Left ventricle myocardium inferior (tissue), 1 donor: ENCODE results near the gene FOXS1. TPM values are rescaled to one million over a fixed set of nuclear protein-coding genes. Genes with fewer than 3 reads are reported as not detected.
A peak's percentile ranks its signal among the peaks of the same experiment; 100 is the strongest.

Source experiments
- DNase-seq: peaks from one replicate; pipeline ENCODE4 v3.0.0-alpha.2; 2020
- H3K27ac ChIP-seq: fragments of 200-600 bp; replicated peaks from 2 replicates; pipeline ENCODE4 v1.8.0; 2021
- H3K27me3 ChIP-seq: fragments of 200-600 bp; 2 replicates; pipeline ENCODE4 v1.8.0; 2021; ENCODE audit warnings: low read depth
- H3K36me3 ChIP-seq: fragments of 200-600 bp; 2 replicates; pipeline ENCODE4 v1.8.0; 2021
- H3K4me1 ChIP-seq: fragments of 200-600 bp; 2 replicates; pipeline ENCODE4 v1.8.0; 2021
- H3K4me3 ChIP-seq: fragments of 200-600 bp; 2 replicates; pipeline ENCODE4 v1.8.0; 2021; ENCODE audit warnings: mild to moderate bottlenecking, moderate library complexity
- H3K9me3 ChIP-seq: fragments of 200-600 bp; replicated peaks from 2 replicates; pipeline ENCODE4 v1.8.0; 2021
- intact Hi-C: fragments of 100-400 bp; cut with micrococcal nuclease; formaldehyde crosslinking; loops from one replicate; pipeline ENCODE4 v1.11.0; 2022
- total RNA-seq: library from RNA; stranded (reverse); fragmentation: NEBNext Ultra II Directional; extraction: Animal tissue kit (Norgen Biotek cat#: 25700); gene quantifications from one replicate; pipeline ENCODE4 v1.2.1, GENCODE V29; 2021
- TF ChIP-seq, protein P1 (sequence below): fragments of 200-600 bp; IDR thresholded peaks from 2 replicates; pipeline ENCODE4 v1.8.0; 2021; ENCODE audit warnings: antibody characterized with exemption, mild to moderate bottlenecking, borderline replicate concordance
- donor health status: DM: no; HTN: yes; CAD: no; lungs with severe emphysema.

Gene FOXS1
- total RNA-seq, 1 donor from 2014 or later: 1.6 TPM

DNA sequence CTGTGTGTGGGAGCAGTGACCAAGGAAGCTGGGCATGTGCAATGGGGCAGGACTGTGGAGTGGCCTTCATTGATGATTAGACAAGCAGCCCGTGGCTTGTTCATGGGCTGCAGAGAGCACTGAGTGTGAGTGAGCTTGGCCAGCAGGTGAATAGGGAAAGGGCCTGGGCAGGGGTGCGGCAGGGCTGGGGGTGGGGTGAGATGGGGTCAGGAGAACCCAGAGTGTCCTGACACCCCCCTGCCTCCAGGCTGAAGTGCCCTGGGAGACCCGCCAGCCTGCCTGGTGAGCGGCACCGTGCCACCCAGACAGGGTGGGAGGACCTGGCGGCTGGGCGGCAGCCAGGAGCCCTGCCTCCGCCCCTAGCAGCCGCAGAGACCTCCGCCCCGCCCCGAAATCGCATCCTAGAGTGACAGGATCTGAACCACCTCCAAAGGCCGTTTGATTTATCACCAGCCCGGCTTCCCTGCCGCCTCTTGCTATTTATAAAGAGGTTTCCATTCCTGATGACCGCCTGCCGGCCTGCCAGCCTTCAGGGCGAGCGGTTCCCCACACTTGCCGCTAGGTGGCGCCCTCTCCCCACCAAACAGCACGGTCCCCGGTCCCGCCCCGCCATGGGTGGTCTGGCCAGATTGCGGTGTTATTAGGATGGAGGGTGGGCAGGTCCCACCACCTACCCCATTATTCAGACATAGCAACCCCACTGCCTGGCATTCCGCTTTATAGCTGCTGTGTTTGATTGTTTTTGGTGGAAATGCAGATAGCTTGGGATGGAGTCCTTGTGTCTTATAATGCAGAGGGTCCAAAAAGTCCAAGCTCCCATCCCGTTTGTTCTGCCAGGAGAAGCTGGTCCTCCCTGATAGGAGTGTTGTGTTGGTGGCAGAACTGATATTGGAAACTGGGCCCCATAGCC lies 22.7 kb downstream of the FOXS1 start:
- no peak overlapping the region for H3K4me3 ChIP-seq

DNA sequence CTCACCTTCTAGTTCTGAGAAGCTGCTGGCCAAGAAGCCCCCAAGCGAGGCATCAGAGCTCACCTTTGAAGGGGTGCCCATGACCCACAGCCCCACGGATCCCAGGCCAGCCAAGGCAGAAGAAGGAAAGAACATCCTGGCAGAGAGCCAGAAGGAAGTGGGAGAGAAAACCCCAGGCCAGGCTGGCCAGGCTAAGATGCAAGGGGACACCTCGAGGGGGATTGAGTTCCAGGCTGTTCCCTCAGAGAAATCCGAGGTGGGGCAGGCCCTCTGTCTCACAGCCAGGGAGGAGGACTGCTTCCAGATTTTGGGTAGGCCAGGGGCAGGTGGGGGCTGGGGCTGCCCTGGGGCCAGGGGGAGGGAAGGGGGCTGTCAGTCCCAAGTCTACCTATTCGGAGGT lies 24.0 kb downstream of the FOXS1 start:
- Histone ChIP-seq H3K4me1 (peaks cover 29% of the 10 kb centered on the region), H3K27ac (no peak overlapping the region)
- intact Hi-C loops: no loop called here

More for the DNA sequence above, 22.7 kb downstream of the FOXS1 start:
- Histone ChIP-seq H3K27me3 (no peaks in the 10 kb centered on the region), H3K27ac (peak overlapping the region; percentile 69), H3K4me1 (peaks cover 29% of the 10 kb centered on the region), H3K36me3 (no peaks in the 10 kb centered on the region), H3K9me3 (no peaks in the 10 kb centered on the region)
- TF ChIP-seq, protein P1, sequence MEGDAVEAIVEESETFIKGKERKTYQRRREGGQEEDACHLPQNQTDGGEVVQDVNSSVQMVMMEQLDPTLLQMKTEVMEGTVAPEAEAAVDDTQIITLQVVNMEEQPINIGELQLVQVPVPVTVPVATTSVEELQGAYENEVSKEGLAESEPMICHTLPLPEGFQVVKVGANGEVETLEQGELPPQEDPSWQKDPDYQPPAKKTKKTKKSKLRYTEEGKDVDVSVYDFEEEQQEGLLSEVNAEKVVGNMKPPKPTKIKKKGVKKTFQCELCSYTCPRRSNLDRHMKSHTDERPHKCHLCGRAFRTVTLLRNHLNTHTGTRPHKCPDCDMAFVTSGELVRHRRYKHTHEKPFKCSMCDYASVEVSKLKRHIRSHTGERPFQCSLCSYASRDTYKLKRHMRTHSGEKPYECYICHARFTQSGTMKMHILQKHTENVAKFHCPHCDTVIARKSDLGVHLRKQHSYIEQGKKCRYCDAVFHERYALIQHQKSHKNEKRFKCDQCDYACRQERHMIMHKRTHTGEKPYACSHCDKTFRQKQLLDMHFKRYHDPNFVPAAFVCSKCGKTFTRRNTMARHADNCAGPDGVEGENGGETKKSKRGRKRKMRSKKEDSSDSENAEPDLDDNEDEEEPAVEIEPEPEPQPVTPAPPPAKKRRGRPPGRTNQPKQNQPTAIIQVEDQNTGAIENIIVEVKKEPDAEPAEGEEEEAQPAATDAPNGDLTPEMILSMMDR: peak; percentile 99
- intact Hi-C loops: no loop called here
- DNase-seq: peak; percentile 83

DNA sequence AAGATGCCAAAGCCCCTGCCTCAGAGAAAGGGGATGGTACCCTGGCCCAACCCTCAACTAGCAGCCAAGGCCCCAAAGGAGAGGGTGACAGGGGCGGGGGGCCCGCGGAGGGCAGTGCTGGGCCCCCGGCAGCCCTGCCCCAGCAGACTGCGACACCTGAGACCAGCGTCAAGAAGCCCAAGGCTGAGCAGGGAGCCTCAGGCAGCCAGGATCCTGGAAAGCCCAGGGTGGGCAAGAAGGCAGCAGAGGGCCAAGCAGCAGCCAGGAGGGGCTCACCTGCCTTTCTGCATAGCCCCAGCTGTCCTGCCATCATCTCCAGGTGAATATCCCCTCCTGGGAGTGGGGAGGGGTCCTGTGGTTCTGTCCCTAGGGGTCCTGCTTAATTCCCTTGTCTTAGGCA lies 25.2 kb downstream of the FOXS1 start:
- H3K27ac ChIP-seq: no peak overlapping the region
- H3K27me3 ChIP-seq: no peaks in the 10 kb centered on the region
- peaks cover 38% of the 10 kb centered on the region for H3K4me1 ChIP-seq
- intact Hi-C loops: no loop called here
- no peaks in the 10 kb centered on the region for H3K36me3 ChIP-seq
- TF ChIP-seq, protein P1: no peak
- no peak overlapping the region for H3K4me3 ChIP-seq
- no peak for DNase-seq
- H3K9me3 ChIP-seq: no peaks in the 10 kb centered on the region

More for the DNA sequence above, 24.0 kb downstream of the FOXS1 start:
- DNase-seq: no peak
- Histone ChIP-seq H3K4me3 (no peak overlapping the region), H3K36me3 (no peaks in the 10 kb centered on the region), H3K27me3 (no peaks in the 10 kb centered on the region), H3K9me3 (no peaks in the 10 kb centered on the region)
- TF ChIP-seq, protein P1: no peak

DNA sequence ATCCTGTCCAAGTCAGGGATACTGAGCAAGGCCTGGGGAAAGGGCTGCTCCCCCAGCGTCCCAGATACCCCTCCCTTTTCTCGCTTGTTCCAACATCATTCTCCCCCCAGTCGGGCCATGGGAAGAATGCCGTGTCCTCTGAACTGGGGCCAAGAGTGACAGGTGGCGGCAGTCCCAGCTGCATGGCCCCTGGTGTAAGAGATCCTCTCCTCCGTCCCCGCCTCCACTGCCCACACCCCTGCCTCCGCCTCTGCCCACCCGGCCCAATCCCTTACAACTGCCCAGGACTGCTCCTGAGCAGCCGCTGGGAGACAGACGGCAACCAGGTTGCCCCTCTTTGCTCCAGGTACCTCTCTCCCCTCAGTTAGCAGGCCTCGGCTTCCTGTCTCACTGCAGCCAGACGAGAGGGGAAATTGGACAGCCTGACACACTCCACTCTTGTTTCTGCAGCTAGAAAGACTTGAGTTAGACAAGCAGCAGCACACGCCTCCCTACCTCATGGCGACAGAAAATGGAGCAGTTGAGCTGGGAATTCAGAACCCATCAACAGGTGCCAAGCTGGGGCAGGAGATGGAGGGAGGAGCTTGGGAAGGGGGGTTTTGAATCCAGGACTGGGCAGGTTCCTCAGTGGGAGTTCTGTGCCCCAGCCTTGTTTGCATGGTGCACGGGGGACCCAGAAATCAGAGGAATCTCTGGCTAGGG lies 26.2 kb downstream of the FOXS1 start, which contains the start of gene MYLK2:
Gene MYLK2, plus strand, starts transcription at position 274 of the 702 bp plus-strand sequence. Its CDS starts 225 bp downstream, at position 499.
- TF ChIP-seq, protein P1: no peak
- intact Hi-C loops: no loop called here
- H3K4me3 ChIP-seq: no peak within 1 kb of the TSS
- no peak within 1 kb of the TSS for H3K27ac ChIP-seq
- H3K36me3 ChIP-seq: no peaks in the 10 kb centered on the region
- no peaks in the 10 kb centered on the region for H3K9me3 ChIP-seq
- peaks cover 45% of the 10 kb centered on the region for H3K4me1 ChIP-seq
- H3K27me3 ChIP-seq: no peaks in the 10 kb centered on the region
- DNase-seq: peak; percentile 54

DNA sequence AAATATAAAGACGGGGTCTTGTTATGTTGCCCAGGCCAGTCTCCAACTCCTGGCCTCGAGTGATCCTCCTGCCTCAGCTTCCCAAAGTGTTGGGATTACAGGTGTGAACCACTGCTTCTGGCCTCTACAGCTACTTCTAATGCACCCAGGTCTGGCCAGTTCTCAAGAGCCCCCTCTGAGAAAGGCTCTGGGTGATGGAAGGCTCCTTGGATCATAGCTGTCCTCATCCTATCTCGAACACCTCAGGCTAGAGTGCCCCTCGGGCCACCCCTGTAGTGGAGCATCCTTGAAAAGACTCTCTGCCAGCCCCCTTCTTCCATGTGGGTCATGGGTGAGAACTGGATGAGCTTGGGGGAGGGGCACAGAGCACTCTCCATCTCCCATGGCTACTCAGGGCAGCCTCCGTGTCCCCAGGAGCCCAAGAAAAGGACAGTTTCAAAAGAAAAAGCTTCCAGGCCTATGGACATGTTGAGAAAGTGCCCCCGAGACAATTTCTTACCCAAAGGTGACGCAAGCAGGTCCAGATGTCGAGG lies 27.0 kb downstream of the FOXS1 start:
- no peaks in the 10 kb centered on the region for H3K9me3 ChIP-seq
- intact Hi-C loops: no loop called here
- H3K27ac ChIP-seq: no peak overlapping the region
- TF ChIP-seq, protein P1: no peak
- no peaks in the 10 kb centered on the region for H3K36me3 ChIP-seq
- no peaks in the 10 kb centered on the region for H3K27me3 ChIP-seq
- DNase-seq: no peak
- H3K4me1 ChIP-seq: peaks cover 49% of the 10 kb centered on the region
- H3K4me3 ChIP-seq: no peak overlapping the region
